NCI-H446 treated with DMSO at 0.1 percent for 48 hours (cell line): Measurements from ENCODE around the gene KLK1.

ENCODE experiments used
- DNase-seq: peaks from one replicate; lab custom pipeline; 2025; lab: John Stamatoyannopoulos, UW

KLK1 gene

DNA sequence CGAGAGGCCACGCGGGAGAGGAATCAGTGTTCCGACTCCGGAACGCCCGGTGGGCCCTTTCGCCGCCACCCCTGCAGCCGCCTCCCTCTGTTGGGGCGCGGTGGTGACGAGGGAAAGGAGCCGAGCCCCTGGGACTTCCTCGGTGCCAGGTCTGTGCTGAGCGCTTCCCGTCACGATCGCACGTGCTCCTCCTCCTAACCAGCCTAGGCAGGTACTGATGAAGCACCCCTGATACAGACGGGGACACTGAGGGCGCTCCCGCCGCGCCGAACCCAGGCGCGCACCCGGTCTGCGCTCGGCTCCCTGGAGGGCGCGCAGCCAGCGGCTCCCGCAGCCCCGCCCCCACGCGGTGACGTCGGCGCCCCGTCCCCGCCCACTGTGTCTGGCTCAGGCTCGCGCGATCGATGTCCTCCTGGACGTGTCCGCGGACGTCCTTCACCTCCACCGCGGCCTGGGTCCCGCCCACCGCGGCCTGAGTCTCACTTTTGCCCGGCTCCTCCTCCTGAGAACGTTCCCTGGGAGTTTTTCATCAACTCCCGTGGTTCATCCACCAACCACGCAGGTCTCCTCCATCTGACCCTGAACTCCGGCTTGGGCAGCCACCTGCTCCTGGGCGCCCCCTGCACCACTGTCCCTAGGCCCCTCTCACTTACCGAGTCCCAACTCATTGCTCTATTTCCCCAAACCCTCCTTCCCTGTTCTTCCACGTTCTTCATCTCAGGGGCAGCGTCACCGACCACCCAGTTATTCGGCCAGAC is 12.4 kb upstream of the KLK1 start:
- peak; percentile 27 for DNase-seq

DNA sequence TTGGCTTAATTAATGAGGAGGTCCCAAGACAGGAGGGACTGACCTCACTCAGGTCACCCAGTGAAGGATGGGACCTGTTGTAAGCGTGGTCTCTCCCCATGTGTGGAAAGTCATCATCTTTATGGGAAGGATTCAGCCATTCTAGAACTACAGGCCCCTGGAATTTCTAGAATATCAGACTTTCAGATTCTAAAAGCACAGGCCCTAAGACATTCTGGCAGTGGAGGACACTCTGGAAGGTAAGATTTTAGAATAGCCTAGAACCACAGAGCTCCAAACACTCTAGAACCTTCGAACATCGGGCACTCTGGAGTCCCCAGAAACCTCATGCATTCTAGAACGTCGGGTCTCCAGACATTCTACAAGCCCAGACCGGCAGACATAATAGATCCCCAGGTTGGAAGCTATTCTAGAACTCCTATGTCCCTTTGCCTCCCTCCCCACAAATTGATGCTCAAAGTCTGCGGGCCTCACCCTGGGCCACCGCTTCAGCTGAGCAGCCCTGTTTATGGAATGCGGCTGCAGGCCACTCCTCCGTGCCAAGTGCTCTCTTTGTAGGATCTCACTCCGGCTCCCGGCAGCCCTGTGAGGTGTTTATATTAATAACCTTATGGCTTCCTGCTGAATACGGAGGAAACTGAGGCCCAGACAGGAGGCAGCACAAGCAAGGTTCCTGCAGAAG is 11.7 kb upstream of the KLK1 start:
- DNase-seq, result no peak

- no peak for DNase-seq
These were observed 10.2 kb upstream of the KLK1 start for GRCh38 chr19:50833802-50834167.

DNA sequence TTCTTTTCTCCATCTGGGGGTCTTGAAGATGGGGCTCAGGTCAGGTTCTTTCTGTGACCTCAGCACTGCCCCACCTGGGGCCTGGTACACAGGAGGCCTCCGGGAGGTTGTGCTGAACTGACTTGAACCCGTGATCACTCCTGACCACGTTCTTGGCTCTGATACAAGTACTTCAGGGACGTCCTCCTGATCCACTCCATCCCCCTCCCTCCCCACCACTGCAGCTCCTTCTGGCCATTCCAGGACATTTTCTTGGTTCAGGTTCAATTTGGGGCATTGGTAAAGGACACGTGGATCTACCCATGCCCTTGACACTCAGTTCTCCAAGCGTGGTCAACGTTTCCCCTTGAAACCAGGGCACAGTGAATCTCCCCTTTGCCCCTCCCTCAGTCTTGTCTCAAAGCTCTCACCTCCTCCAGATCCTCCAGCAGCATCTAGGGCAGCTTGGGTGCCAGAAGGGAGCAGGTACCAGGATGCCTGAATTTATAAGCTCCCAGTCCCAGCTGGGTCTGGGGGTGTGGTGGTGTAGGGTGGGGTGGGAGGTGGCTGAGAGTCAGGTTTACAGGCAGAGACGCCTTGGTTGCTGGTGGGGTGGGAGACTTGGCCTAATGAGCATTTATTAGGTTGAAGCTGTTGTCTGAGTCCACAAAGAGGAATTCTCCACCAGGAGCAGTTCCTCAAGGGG is 9.7 kb upstream of the KLK1 start, which contains the start of gene KLK15:
Gene KLK15 (minus strand): TSS at position 458 of the 685 bp plus-strand sequence. CDS start 2,082 bp downstream, outside the sequence.
- no peak for DNase-seq

GRCh38 chr19:50832666-50833065 is 9.1 kb upstream of the KLK1 start:
- DNase-seq, result no peak

DNA sequence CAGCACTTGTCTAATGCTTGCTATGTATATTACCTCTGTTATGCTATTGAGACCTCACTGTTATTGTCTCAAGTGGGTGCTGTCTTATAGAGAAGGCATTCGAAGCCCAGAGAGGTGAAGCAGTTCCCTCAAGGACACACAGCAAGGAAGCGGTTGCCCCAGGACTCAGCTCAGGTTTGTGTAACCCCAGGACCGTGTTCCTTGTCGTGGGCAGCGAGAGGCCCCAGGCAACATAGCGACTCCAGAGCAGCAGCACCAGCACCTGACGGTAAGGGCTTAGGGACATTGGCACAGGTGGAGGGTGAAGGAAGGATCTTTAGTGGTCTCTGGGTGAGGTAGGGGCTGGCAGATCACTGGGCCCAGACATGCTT is 7.4 kb upstream of the KLK1 start:
- no peak for DNase-seq

GRCh38 chr19:50830266-50831025 is 6.9 kb upstream of the KLK1 start:
- no peak for DNase-seq

GRCh38 chr19:50829801-50830200 is 6.2 kb upstream of the KLK1 start:
- no peak for DNase-seq

DNA sequence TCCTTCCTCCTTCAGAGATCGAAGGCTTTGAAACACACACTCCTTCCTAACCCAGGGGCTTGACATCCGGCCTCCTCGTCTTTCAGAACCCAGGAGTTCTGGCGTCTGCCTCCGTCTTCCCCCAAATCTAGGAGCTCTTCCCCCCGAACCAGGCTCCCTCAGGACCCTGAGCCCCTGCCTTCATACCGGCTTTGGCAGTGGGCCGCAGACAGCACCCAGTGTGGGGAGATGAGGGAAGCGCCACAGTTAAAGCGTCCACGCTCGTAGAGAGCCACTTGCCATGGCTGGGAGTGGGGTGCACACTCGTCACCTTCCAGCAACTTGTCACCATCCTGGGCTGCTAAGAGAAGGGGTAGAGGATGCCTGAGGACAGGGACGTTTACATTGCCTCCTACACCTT is 3.9 kb upstream of the KLK1 start:
- DNase-seq, result no peak

DNA sequence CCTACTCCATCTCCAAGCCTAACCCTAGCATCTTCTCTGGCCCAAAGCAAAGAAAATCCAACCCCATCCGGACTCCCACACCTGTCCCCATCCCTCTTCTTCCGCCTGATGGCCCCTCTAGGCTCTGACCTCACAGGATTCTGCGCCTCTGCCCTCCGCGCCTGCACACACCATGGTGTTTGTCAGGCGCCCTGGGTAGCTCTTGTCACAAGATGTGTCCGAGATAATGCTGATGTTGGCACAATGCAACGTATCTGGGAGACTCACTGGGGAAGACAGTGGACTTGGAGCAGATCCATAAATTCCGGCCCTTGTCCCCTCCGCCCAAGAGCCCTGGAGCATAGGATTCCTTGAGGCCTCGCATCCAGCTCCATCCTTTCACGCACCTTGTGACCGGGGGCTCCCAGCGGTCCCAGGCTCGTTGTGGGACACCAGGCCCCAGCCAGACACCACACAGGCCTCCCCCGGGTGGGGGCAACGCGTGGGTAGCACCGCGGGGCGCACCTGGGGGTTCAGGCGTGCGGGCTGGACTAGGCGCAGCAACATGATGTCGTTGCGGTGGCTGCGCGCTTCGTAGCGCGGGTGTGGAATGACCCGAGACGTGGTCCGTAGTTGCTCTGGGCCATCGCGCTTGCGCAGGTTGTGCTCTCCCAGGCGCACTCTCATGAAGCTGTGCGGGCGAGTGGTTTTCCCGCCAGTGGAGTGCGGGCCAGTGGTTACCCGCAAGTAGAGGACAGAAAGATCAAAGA is 3.1 kb upstream of the KLK1 start:
- no peak for DNase-seq

DNA sequence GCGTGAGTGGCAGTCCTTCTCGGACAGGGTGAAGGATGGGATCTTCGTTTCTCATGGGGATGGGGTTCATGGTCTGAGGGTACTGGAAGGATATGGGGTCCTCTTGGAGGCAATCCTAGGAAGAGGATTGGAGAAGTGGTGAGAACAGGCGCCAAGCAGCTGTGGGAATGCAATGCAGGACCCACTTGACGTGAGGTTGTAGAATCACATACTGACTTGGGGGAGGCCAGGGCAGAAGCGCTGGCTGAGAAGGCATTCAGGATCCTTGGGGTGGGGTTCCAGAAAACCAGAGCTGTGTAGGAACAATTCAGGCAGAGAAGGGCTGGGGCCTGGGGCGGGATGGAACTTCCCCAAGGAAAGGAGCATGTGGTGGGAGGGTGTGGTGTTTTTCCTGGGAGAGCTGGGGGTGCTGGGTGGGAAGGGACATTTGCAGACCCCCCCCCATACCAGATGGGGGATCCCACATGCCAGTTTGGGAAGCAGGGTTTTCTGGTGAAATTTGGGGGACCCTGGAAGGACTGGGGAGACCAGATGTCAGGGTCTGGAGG is 852 bp downstream of the KLK1 start:
- DNase-seq, result no peak

DNA sequence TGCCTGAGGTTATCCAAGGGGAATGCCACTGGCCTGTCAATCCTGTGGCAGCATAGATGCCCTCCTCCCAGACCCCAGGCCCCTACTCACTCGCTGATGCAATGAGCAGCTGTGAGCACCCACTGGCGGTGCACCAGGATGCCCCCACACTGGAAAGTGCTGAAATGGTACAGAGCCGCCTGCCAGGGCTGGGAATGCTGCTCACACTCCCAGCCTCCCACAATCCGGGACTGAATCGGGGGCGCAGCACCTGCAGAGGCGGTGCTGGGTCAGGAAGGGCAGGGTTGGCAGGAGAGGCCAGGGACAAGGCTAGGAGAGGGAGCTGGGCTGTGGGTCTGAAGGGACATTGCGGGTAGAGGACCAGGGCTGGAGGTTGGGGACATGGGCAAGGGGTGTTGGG is 2.0 kb downstream of the KLK1 start:
- DNase-seq, result no peak

GRCh38 chr19:50821248-50821612 is 2.4 kb downstream of the KLK1 start:
- DNase-seq, result no peak

- no peak for DNase-seq
These were observed 2.9 kb downstream of the KLK1 start for GRCh38 chr19:50820549-50821247.

DNA sequence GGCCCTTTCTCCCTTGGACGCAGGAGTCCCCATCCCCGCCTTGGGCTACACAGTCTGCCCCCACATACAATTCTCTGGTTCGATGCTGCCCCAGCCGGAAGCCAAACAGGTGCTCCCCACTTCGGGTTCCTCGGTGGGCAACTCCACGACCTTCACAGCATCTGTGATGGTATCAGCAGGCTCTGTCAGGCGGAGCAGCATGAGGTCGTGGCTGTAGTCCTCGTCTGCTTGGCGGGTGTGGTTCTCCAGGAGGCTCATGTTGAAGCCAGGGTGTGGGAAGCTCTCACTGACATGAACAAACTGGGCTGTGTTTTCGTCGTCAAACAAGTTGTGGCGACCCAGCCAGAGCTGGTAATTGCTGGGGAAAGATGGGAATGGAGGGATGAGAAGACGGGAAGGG is 3.5 kb downstream of the KLK1 start:
- no peak for DNase-seq

DNA sequence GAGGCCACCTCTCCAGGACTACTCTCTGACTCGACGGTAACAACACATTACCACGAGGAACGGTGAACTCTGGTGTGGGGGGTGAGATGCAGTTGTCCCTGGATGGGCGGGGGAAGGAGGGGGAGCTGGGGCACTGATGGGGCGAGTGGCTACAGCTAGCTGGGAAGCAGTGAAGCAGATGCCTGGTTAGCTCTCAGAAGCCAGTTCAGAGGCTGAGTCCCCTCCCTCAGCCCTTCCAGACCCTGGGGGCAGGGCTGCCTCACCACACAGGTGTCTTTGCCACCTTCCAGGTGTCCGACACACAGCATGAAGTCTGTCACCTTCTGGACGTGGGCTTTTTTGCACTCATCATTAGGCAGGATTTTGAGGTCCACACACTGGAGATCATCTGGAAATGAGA is 4.0 kb downstream of the KLK1 start:
- DNase-seq, result no peak

- DNase-seq, result no peak
These were observed 4.6 kb downstream of the KLK1 start for GRCh38 chr19:50818859-50819472.

DNA sequence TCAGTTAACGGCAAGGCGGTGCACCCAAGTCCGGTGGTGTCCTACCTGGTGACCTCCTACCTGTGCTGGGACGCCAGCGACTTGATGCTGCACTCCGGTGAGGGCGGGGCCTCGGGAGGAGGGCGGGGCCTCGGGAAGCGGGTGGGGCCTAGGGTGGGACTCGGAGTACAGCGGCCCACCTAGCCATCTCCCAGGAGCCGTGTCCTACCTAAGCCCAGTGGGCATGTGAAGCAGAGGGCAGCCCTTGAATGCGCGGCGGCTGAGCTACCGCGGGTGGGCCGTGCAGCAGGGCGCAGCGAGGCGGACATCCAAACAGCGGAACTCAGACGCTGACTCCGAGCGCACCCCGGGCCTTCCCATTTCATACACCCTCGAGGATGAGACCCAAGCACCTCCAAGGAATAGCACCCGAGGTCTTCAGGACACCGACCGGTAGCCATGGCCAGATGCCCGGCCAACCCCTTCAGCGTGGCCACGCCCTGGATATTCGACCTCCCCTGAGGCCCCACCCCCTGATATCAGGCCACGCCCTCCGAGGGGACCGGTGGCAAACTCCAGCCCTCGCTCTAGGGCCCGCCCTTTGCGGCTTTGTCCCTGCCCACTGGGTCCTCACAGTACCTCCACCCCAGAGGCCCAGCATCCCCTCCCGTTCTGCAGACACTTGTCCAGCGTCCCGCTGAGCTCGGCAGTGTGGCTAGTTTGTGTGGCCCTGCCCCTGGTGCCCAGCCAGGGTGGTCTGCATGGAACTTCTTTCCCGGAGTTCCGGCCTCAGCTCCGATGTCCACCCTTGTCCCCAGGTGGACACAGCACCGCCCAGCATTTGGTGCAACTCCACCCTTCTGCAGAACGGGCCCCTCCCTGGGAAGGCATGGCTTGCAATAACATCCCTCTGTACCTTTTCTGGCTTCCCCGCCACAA is 5.4 kb downstream of the KLK1 start:
- DNase-seq, result no peak

- DNase-seq, result no peak
These were observed 8.1 kb downstream of the KLK1 start for GRCh38 chr19:50815439-50815838.
